C4-2B (cell line): ENCODE results near the gene C1orf21.

ENCODE experiments used
- CTCF ChIP-seq: fragments of 450-650 bp; conservative IDR thresholded peaks from 2 replicates; pipeline ENCODE4 v1.5.1; 2017; ENCODE audit warnings: mild to moderate bottlenecking
- ZFX ChIP-seq: fragments of 450-650 bp; IDR thresholded peaks from 2 replicates; pipeline ENCODE4 v1.6.1; 2017

- TF ChIP-seq CTCF (no peak), ZFX (no peak)
These were observed 259.4 kb downstream of the C1orf21 start for GRCh38 chr1:184646178-184646701.
